Mesothelial cell of epicardium (in vitro differentiated cells): ENCODE measurements around the gene CNTN1. TPM values are rescaled to one million over a fixed set of nuclear protein-coding genes. Genes with fewer than 3 reads are reported as not detected.
"Not testable (repeated sequence)": the region's sequence is repeated elsewhere in the genome, so short reads cannot be mapped to it uniquely, and the experiment has no call there.

Experiments used
- DNase-seq, 2 experiments: peaks; one replicate each; pipeline ENCODE4 v3.0.0; 2021; ENCODE audit warnings: low spot score in 2 of 2; ENCODE audit not compliant: unreplicated experiment in 2 of 2
- H3K27ac Mint-ChIP-seq: 2 replicates; pipeline ENCODE4 v1.8.0; 2021; ENCODE audit warnings: mixed read lengths
- H3K27me3 Mint-ChIP-seq: 2 replicates; pipeline ENCODE4 v1.8.0; 2021; ENCODE audit warnings: low read depth, mixed read lengths
- H3K36me3 Mint-ChIP-seq: 2 replicates; pipeline ENCODE4 v1.8.0; 2021; ENCODE audit warnings: mixed read lengths
- H3K4me1 Mint-ChIP-seq: 2 replicates; pipeline ENCODE4 v1.8.0; 2021; ENCODE audit warnings: mixed read lengths
- H3K4me3 Mint-ChIP-seq: 2 replicates; pipeline ENCODE4 v1.8.0; 2021; ENCODE audit warnings: mild to moderate bottlenecking, moderate library complexity, mixed read lengths
- H3K9me3 Mint-ChIP-seq: 2 replicates; pipeline ENCODE4 v1.8.0; 2021; ENCODE audit warnings: mixed read lengths
- CTCF ChIP-seq: fragments of 200-600 bp; sonication (generic); IDR thresholded peaks from one replicate; pipeline ENCODE4 v1.5.0; 2021; ENCODE audit warnings: antibody characterized with exemption; ENCODE audit not compliant: unreplicated experiment
- total RNA-seq: library from RNA; stranded (reverse); gene quantifications from 3 replicates; pipeline ENCODE4 v1.2.1, GENCODE V29; 2021

Gene CNTN1
- total RNA-seq, 1 donor from 2014 or later = 22.4 TPM

GRCh38 chr12:40733871-40734270, 41.6 kb downstream of the CNTN1 start:
- Mint-ChIP-seq H3K9me3 (no peaks in the 10 kb centered on the region), H3K4me3 (no peak overlapping the region), H3K4me1 (peaks cover 5% of the 10 kb centered on the region), H3K36me3 (no peaks in the 10 kb centered on the region), H3K27ac (no peak overlapping the region), H3K27me3 (no peaks in the 10 kb centered on the region)
- TF ChIP-seq CTCF = no peak
- DNase-seq = no peak

GRCh38 chr12:40734276-40734675, 42.0 kb downstream of the CNTN1 start:
- Mint-ChIP-seq H3K27ac (no peak overlapping the region), H3K36me3 (no peaks in the 10 kb centered on the region)
- TF ChIP-seq CTCF = no peak

GRCh38 chr12:40735551-40736230, 43.5 kb downstream of the CNTN1 start:
- Mint-ChIP-seq H3K36me3 (no peaks in the 10 kb centered on the region), H3K27me3 (no peaks in the 10 kb centered on the region), H3K4me1 (peaks cover 5% of the 10 kb centered on the region), H3K27ac (no peak overlapping the region), H3K4me3 (no peak overlapping the region), H3K9me3 (peaks cover 9% of the 10 kb centered on the region)
- DNase-seq = no peak
- TF ChIP-seq CTCF = no peak

More at GRCh38 chr12:40734276-40734675, 42.0 kb downstream of the CNTN1 start:
- H3K9me3 Mint-ChIP-seq = no peaks in the 10 kb centered on the region
- no peak for DNase-seq
- no peak overlapping the region for H3K4me3 Mint-ChIP-seq
- peaks cover 5% of the 10 kb centered on the region for H3K4me1 Mint-ChIP-seq
- H3K27me3 Mint-ChIP-seq = no peaks in the 10 kb centered on the region

- H3K9me3 Mint-ChIP-seq = peaks cover 15% of the 10 kb centered on the region
- H3K36me3 Mint-ChIP-seq, DNase-seq, H3K4me1 Mint-ChIP-seq, H3K4me3 Mint-ChIP-seq, H3K27me3 Mint-ChIP-seq, H3K27ac Mint-ChIP-seq: not testable (repeated sequence)
Measured at GRCh38 chr12:40737416-40737815, 45.2 kb downstream of the CNTN1 start.

GRCh38 chr12:40738856-40739255, 46.6 kb downstream of the CNTN1 start:
- Mint-ChIP-seq H3K4me1 (peaks cover 2% of the 10 kb centered on the region), H3K9me3 (peaks cover 15% of the 10 kb centered on the region), H3K4me3 (no peak overlapping the region), H3K36me3 (no peaks in the 10 kb centered on the region), H3K27ac (no peak overlapping the region), H3K27me3 (no peaks in the 10 kb centered on the region)
- TF ChIP-seq CTCF = no peak
- DNase-seq = no peak

- H3K4me1 Mint-ChIP-seq = no peaks in the 10 kb centered on the region
- H3K36me3 Mint-ChIP-seq = no peaks in the 10 kb centered on the region
- no peak overlapping the region for H3K4me3 Mint-ChIP-seq
- no peak overlapping the region for H3K27ac Mint-ChIP-seq
- DNase-seq = no peak
- H3K27me3 Mint-ChIP-seq = no peaks in the 10 kb centered on the region
- TF ChIP-seq CTCF = no peak
- H3K9me3 Mint-ChIP-seq = peaks cover 15% of the 10 kb centered on the region
Measured at GRCh38 chr12:40742041-40742440, 49.8 kb downstream of the CNTN1 start.
